DND-41 (cell line): ENCODE results near the gene TRIOBP.

Experiments
- ATAC-seq: fragments of 200-7000 bp; cut with Tn5 transposase; 3 replicates; pipeline ENCODE4 v1.9.1; 2021; ENCODE audit warnings: low read depth; ENCODE audit not compliant: insufficient read depth
- DNase-seq: peaks from one replicate; pipeline ENCODE4 v3.0.0-alpha.2; 2020
- H2AFZ ChIP-seq: 2 replicates; pipeline ENCODE4 v1.6.0; 2012; ENCODE audit warnings: low read depth, low read length
- H3K27ac ChIP-seq: 2 replicates; pipeline ENCODE4 v1.5.1; 2012; ENCODE audit warnings: low read length, inconsistent platforms
- H3K27me3 ChIP-seq: fragments of 200-600 bp; sonication (generic); 2 replicates; pipeline ENCODE4 v1.6.0; 2012; ENCODE audit warnings: low read length, mild to moderate bottlenecking, inconsistent platforms; ENCODE audit not compliant: insufficient read depth, poor library complexity
- H3K36me3 ChIP-seq: 2 replicates; pipeline ENCODE4 v1.5.1; 2012; ENCODE audit warnings: low read length, inconsistent platforms; ENCODE audit not compliant: insufficient read depth
- H3K4me1 ChIP-seq: 2 replicates; pipeline ENCODE4 v1.5.1; 2012; ENCODE audit warnings: mild to moderate bottlenecking, low read length; ENCODE audit not compliant: insufficient read depth
- H3K4me2 ChIP-seq: 2 replicates; pipeline ENCODE4 v1.6.0; 2012; ENCODE audit warnings: mild to moderate bottlenecking, moderate library complexity, low read length, inconsistent platforms; ENCODE audit not compliant: insufficient read depth
- H3K4me3 ChIP-seq, 2 experiments: fragments of 200-600 bp in 1 of 2; shearing (Covaris generic) in 1 of 2; 2 replicates each; pipeline ENCODE4 v1.5.1; 2012 to 2016; ENCODE audit warnings: inconsistent platforms in 2 of 2, low read length in 2 of 2, mild to moderate bottlenecking in 2 of 2, low read depth in 1 of 2, moderate library complexity in 1 of 2
- H3K79me2 ChIP-seq: 2 replicates; pipeline ENCODE4 v1.6.0; 2012; ENCODE audit warnings: low read length, inconsistent platforms; ENCODE audit not compliant: insufficient read depth
- H3K9ac ChIP-seq: 2 replicates; pipeline ENCODE4 v1.6.0; 2012; ENCODE audit warnings: low read depth, mild to moderate bottlenecking, inconsistent platforms, low read length, moderate library complexity
- H3K9me3 ChIP-seq: 2 replicates; pipeline ENCODE4 v1.5.1; 2012; ENCODE audit warnings: low read length, moderate library complexity, mild to moderate bottlenecking, inconsistent platforms; ENCODE audit not compliant: insufficient read depth, severe bottlenecking
- H4K20me1 ChIP-seq: 2 replicates; pipeline ENCODE4 v1.6.0; 2012; ENCODE audit warnings: low read length; ENCODE audit not compliant: insufficient read depth
- EZH2 ChIP-seq: IDR thresholded peaks from 3 replicates; pipeline ENCODE4 v1.6.1; 2012; ENCODE audit warnings: borderline replicate concordance, low read depth, mild to moderate bottlenecking, moderate library complexity, low read length, inconsistent platforms; ENCODE audit not compliant: severe bottlenecking
- TF ChIP-seq, protein P1 (sequence below): IDR thresholded peaks from 2 replicates; pipeline ENCODE4 v1.5.1; 2012; ENCODE audit warnings: borderline replicate concordance, low read length, moderate library complexity, mild to moderate bottlenecking; ENCODE audit not compliant: poor library complexity, severe bottlenecking; ENCODE audit errors: extremely low read depth

TRIOBP gene

DNA sequence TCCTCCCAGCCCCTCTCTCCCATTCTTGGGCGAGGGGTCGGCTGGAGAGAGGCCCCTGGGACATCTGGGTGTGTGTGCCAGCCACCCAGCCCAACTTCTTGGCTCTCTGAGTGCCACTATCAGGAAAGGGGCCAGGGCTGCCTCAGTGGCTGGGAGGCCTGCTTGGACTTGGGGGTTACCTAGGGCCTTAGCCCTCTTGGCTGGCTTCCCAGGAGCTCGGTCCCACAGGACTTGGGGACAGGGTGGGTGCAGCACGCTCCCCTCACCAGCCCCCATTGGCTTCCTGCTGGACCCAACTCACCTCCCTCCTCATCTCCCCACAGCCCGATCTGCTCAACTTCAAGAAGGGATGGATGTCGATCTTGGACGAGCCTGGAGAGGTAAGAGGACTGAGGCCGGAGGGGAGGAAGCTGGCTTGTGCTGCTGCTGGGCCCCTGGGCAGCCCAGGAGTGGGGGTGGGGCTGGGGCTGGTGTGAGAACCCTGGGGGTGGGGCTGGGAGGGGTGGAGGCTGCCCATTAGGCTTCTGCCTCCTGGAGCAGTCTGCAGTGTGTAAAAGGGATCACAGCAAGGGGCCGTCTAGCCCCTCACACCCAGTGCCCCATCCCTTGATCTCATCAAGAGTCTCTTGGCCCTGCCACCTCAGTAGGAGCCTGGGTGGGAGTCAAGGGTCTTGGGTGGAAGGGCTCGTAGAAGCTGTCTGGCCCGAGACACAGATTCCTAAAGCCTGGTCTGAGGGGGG lies 54.8 kb downstream of the TRIOBP start:
- no peak for DNase-seq
- peaks cover 22% of the 10 kb centered on the region for H3K4me1 ChIP-seq
- H3K27me3 ChIP-seq, result no peaks in the 10 kb centered on the region
- peaks cover 56% of the 10 kb centered on the region for H4K20me1 ChIP-seq
- ATAC-seq, result no peak
- H3K27ac ChIP-seq, result no peak overlapping the region
- H3K9me3 ChIP-seq, result no peaks in the 10 kb centered on the region
- no peak overlapping the region for H3K4me3 ChIP-seq
- H3K9ac ChIP-seq, result no peak overlapping the region
- TF ChIP-seq EZH2, result no peak
- TF ChIP-seq, protein P1, sequence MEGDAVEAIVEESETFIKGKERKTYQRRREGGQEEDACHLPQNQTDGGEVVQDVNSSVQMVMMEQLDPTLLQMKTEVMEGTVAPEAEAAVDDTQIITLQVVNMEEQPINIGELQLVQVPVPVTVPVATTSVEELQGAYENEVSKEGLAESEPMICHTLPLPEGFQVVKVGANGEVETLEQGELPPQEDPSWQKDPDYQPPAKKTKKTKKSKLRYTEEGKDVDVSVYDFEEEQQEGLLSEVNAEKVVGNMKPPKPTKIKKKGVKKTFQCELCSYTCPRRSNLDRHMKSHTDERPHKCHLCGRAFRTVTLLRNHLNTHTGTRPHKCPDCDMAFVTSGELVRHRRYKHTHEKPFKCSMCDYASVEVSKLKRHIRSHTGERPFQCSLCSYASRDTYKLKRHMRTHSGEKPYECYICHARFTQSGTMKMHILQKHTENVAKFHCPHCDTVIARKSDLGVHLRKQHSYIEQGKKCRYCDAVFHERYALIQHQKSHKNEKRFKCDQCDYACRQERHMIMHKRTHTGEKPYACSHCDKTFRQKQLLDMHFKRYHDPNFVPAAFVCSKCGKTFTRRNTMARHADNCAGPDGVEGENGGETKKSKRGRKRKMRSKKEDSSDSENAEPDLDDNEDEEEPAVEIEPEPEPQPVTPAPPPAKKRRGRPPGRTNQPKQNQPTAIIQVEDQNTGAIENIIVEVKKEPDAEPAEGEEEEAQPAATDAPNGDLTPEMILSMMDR, result no peak
- H2AFZ ChIP-seq, result no peak overlapping the region
- peaks cover 60% of the 10 kb centered on the region for H3K79me2 ChIP-seq
- H3K36me3 ChIP-seq, result peaks cover 64% of the 10 kb centered on the region
- H3K4me2 ChIP-seq, result no peak overlapping the region

GRCh38 chr22:37752189-37753087 lies 55.6 kb downstream of the TRIOBP start:
- no peak for DNase-seq

DNA sequence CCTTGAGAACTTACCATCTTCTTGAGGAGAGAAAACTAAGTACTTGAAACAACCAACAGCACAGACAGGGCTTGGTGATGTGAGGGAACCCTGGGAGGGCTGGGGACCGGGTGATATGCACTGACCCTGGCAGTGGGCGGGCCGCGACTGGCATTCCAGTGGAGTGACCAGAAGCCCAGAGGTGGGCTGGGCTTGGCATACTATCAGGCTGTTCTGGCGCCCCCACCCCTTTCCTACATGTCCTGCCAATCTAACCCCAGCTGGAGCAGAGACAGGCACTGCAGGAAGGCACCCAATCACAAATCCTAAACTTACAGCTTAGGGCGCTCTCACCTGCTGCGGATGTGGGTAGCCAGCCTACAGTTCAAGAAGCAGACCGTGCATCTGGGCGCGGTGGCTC lies 56.9 kb downstream of the TRIOBP start:
- H3K27ac ChIP-seq, result no peak overlapping the region
- H3K9me3 ChIP-seq, result no peaks in the 10 kb centered on the region
- H3K4me1 ChIP-seq, result peaks cover under 1% of the 10 kb centered on the region; the same call in 1 of the 2 replicates
- H4K20me1 ChIP-seq, result peaks cover 39% of the 10 kb centered on the region
- DNase-seq, result no peak
- ATAC-seq, result no peak
- no peak for TF ChIP-seq EZH2
- TF ChIP-seq, protein P1, result no peak
- H3K4me3 ChIP-seq, result no peak overlapping the region
- H3K79me2 ChIP-seq, result peaks cover 39% of the 10 kb centered on the region
- H3K4me2 ChIP-seq, result no peak overlapping the region
- no peak overlapping the region for H2AFZ ChIP-seq
- no peak overlapping the region for H3K9ac ChIP-seq
- H3K36me3 ChIP-seq, result peaks cover 77% of the 10 kb centered on the region
- no peaks in the 10 kb centered on the region for H3K27me3 ChIP-seq

More at GRCh38 chr22:37752189-37753087, 55.6 kb downstream of the TRIOBP start:
- TF ChIP-seq, protein P1, result no peak
- no peak for TF ChIP-seq EZH2
- Histone ChIP-seq H3K4me1 (peaks cover 14% of the 10 kb centered on the region), H2AFZ (no peak overlapping the region), H3K36me3 (peaks cover 72% of the 10 kb centered on the region), H3K9me3 (no peaks in the 10 kb centered on the region), H3K79me2 (peaks cover 52% of the 10 kb centered on the region), H3K27me3 (no peaks in the 10 kb centered on the region), H3K9ac (no peak overlapping the region), H3K4me2 (no peak overlapping the region), H3K27ac (no peak overlapping the region), H3K4me3 (no peak overlapping the region), H4K20me1 (peaks cover 52% of the 10 kb centered on the region)
- no peak for ATAC-seq
